ENCODE data around the gene ETV5. TPM values are rescaled to one million over a fixed set of nuclear protein-coding genes. Genes with fewer than 3 reads are reported as not detected.

ETV5 gene
- total and polyA plus RNA-seq, 3 experiments from 2014 or later: 1.0 to 1.3 TPM; not detected in 1

GRCh38 chr3:186096290-186096689 lies 12.6 kb downstream of the ETV5 start:
- Histone ChIP-seq H3K4me3 (ENCODE audit: low read length) (no peak overlapping the region), H3K27me3 (ENCODE audit: insufficient read depth, low read length, poor library complexity, severe bottlenecking) (peaks cover 21% of the 10 kb centered on the region), H3K27ac (ENCODE audit: low read depth, low read length) (no peak overlapping the region), H3K36me3 (ENCODE audit: insufficient read depth, low read length) (no peaks in the 10 kb centered on the region), H3K9me3 (ENCODE audit: low read length) (no peaks in the 10 kb centered on the region), H3K4me1 (ENCODE audit: insufficient read depth, low read length) (no peaks in the 10 kb centered on the region)
- Mint-ChIP-seq H3K9me3 (no peaks in the 10 kb centered on the region), H3K36me3 (no peaks in the 10 kb centered on the region), H3K4me3 (no peak overlapping the region), H3K4me1 (peaks cover 0 to 5% (median 4%) of the 10 kb centered on the region in 3 donors), H3K27me3 (peaks cover 39 to 91% of the 10 kb centered on the region in 2 donors), H3K27ac (no peak overlapping the region)
- POLR2A ChIA-PET: no interaction called here
- CTCF ChIA-PET: no interaction called here
- no peak for DNase-seq

GRCh38 chr3:186095561-186096081 lies 13.3 kb downstream of the ETV5 start:
- CTCF ChIA-PET: interaction anchor here (1.2 kb wide), 1 partner anchor 23 kb away, joined by 3 read pairs; no protein-coding TSS in a partner anchor

GRCh38 chr3:186094696-186095425 lies 14.0 kb downstream of the ETV5 start:
- CTCF ChIA-PET: interaction anchor here (0.6 to 1.2 kb wide), 2 partner anchors 24 to 182 kb away, joined by 3 read pairs; no protein-coding TSS in a partner anchor

More at GRCh38 chr3:186095561-186096081, 13.3 kb downstream of the ETV5 start:
- Mint-ChIP-seq H3K27ac (no peak overlapping the region), H3K4me3 (no peak overlapping the region), H3K36me3 (no peaks in the 10 kb centered on the region), H3K4me1 (peaks cover 0 to 5% (median 4%) of the 10 kb centered on the region in 3 donors), H3K9me3 (no peaks in the 10 kb centered on the region), H3K27me3 (peaks cover 39 to 89% of the 10 kb centered on the region in 2 donors)
- H3K4me3 ChIP-seq (ENCODE audit: low read length): no peak overlapping the region
- DNase-seq: no peak
- POLR2A ChIA-PET: no interaction called here
- no peak overlapping the region for H3K27ac ChIP-seq (ENCODE audit: low read depth, low read length)
- H3K4me1 ChIP-seq (ENCODE audit: insufficient read depth, low read length): no peaks in the 10 kb centered on the region
- no peaks in the 10 kb centered on the region for H3K36me3 ChIP-seq (ENCODE audit: insufficient read depth, low read length)
- H3K27me3 ChIP-seq (ENCODE audit: insufficient read depth, low read length, poor library complexity, severe bottlenecking): peaks cover 21% of the 10 kb centered on the region
- H3K9me3 ChIP-seq (ENCODE audit: low read length): no peaks in the 10 kb centered on the region

GRCh38 chr3:186094271-186094670 lies 14.6 kb downstream of the ETV5 start:
- POLR2A ChIA-PET: no interaction called here
- Histone ChIP-seq H3K9me3 (ENCODE audit: low read length) (no peaks in the 10 kb centered on the region), H3K27ac (ENCODE audit: low read depth, low read length) (no peak overlapping the region), H3K4me3 (ENCODE audit: low read length) (no peak overlapping the region), H3K27me3 (ENCODE audit: insufficient read depth, low read length, poor library complexity, severe bottlenecking) (peaks cover 21% of the 10 kb centered on the region), H3K4me1 (ENCODE audit: insufficient read depth, low read length) (no peaks in the 10 kb centered on the region), H3K36me3 (ENCODE audit: insufficient read depth, low read length) (no peaks in the 10 kb centered on the region)
- H3K36me3 Mint-ChIP-seq: no peaks in the 10 kb centered on the region
- H3K9me3 Mint-ChIP-seq: no peaks in the 10 kb centered on the region
- DNase-seq: no peak
- CTCF ChIA-PET: interaction anchor here (0.6 to 1.7 kb wide), 3 partner anchors 9 to 182 kb away, joined by 3 to 4 read pairs (median 3); no protein-coding TSS in a partner anchor
- peaks cover 39 to 84% of the 10 kb centered on the region in 2 donors for H3K27me3 Mint-ChIP-seq
- no peak overlapping the region for H3K27ac Mint-ChIP-seq
- peaks cover 0 to 5% (median 4%) of the 10 kb centered on the region in 3 donors for H3K4me1 Mint-ChIP-seq
- H3K4me3 Mint-ChIP-seq: no peak overlapping the region

More at GRCh38 chr3:186094696-186095425, 14.0 kb downstream of the ETV5 start:
- no peak for DNase-seq
- Mint-ChIP-seq H3K4me1 (peaks cover 0 to 5% (median 4%) of the 10 kb centered on the region in 3 donors), H3K27me3 (peaks cover 36 to 86% of the 10 kb centered on the region in 2 donors), H3K36me3 (no peaks in the 10 kb centered on the region), H3K9me3 (no peaks in the 10 kb centered on the region), H3K27ac (no peak overlapping the region), H3K4me3 (no peak overlapping the region)
- Histone ChIP-seq H3K4me3 (ENCODE audit: low read length) (no peak overlapping the region), H3K36me3 (ENCODE audit: insufficient read depth, low read length) (no peaks in the 10 kb centered on the region), H3K27me3 (ENCODE audit: insufficient read depth, low read length, poor library complexity, severe bottlenecking) (peaks cover 21% of the 10 kb centered on the region), H3K4me1 (ENCODE audit: insufficient read depth, low read length) (no peaks in the 10 kb centered on the region), H3K27ac (ENCODE audit: low read depth, low read length) (no peak overlapping the region), H3K9me3 (ENCODE audit: low read length) (no peaks in the 10 kb centered on the region)
- POLR2A ChIA-PET: no interaction called here

- ChIA-PET CTCF (interaction anchor here (1.7 kb wide), 1 partner anchor 10 kb away, joined by 4 read pairs; no protein-coding TSS in a partner anchor), POLR2A (no interaction called here)
- no peaks in the 10 kb centered on the region for H3K36me3 Mint-ChIP-seq
- no peak overlapping the region for H3K27ac Mint-ChIP-seq
- H3K4me3 Mint-ChIP-seq: no peak overlapping the region
- Histone ChIP-seq H3K27ac (ENCODE audit: low read depth, low read length) (no peak overlapping the region), H3K4me3 (ENCODE audit: low read length) (no peak overlapping the region), H3K36me3 (ENCODE audit: insufficient read depth, low read length) (no peaks in the 10 kb centered on the region), H3K9me3 (ENCODE audit: low read length) (no peaks in the 10 kb centered on the region), H3K4me1 (ENCODE audit: insufficient read depth, low read length) (no peaks in the 10 kb centered on the region), H3K27me3 (ENCODE audit: insufficient read depth, low read length, poor library complexity, severe bottlenecking) (peaks cover 21% of the 10 kb centered on the region)
- H3K4me1 Mint-ChIP-seq: peaks cover 0 to 5% (median 4%) of the 10 kb centered on the region in 3 donors
- no peaks in the 10 kb centered on the region for H3K9me3 Mint-ChIP-seq
- DNase-seq: no peak
- peaks cover 35 to 84% of the 10 kb centered on the region in 2 donors for H3K27me3 Mint-ChIP-seq
These were observed 15.5 kb downstream of the ETV5 start for GRCh38 chr3:186093271-186093900.

GRCh38 chr3:186092360-186093070 lies 16.4 kb downstream of the ETV5 start:
- no peak for DNase-seq
- Mint-ChIP-seq H3K9me3 (no peaks in the 10 kb centered on the region), H3K4me1 (no peaks in the 10 kb centered on the region), H3K27me3 (peaks cover 27 to 84% of the 10 kb centered on the region in 2 donors), H3K4me3 (no peak overlapping the region), H3K36me3 (no peaks in the 10 kb centered on the region), H3K27ac (no peak overlapping the region)
- Histone ChIP-seq H3K4me1 (ENCODE audit: insufficient read depth, low read length) (no peaks in the 10 kb centered on the region), H3K4me3 (ENCODE audit: low read length) (no peak overlapping the region), H3K36me3 (ENCODE audit: insufficient read depth, low read length) (no peaks in the 10 kb centered on the region), H3K27ac (ENCODE audit: low read depth, low read length) (no peak overlapping the region), H3K27me3 (ENCODE audit: insufficient read depth, low read length, poor library complexity, severe bottlenecking) (peaks cover 13% of the 10 kb centered on the region), H3K9me3 (ENCODE audit: low read length) (no peaks in the 10 kb centered on the region)
- ChIA-PET POLR2A (no interaction called here), CTCF (interaction anchor here (1.7 kb wide), 1 partner anchor 11 kb away, joined by 4 read pairs; no protein-coding TSS in a partner anchor)

GRCh38 chr3:186090901-186091300 lies 18.0 kb downstream of the ETV5 start:
- Mint-ChIP-seq H3K27me3 (peaks cover 13 to 74% of the 10 kb centered on the region in 2 donors), H3K4me1 (no peaks in the 10 kb centered on the region), H3K36me3 (no peaks in the 10 kb centered on the region), H3K27ac (no peak overlapping the region), H3K4me3 (no peak overlapping the region), H3K9me3 (no peaks in the 10 kb centered on the region)
- no peaks in the 10 kb centered on the region for H3K4me1 ChIP-seq (ENCODE audit: insufficient read depth, low read length)
- CTCF ChIA-PET: no interaction called here
- no peak overlapping the region for H3K4me3 ChIP-seq (ENCODE audit: low read length)
- no peaks in the 10 kb centered on the region for H3K9me3 ChIP-seq (ENCODE audit: low read length)
- POLR2A ChIA-PET: no interaction called here
- H3K27me3 ChIP-seq (ENCODE audit: insufficient read depth, low read length, poor library complexity, severe bottlenecking): no peaks in the 10 kb centered on the region
- H3K27ac ChIP-seq (ENCODE audit: low read depth, low read length): no peak overlapping the region
- no peaks in the 10 kb centered on the region for H3K36me3 ChIP-seq (ENCODE audit: insufficient read depth, low read length)
- DNase-seq: no peak
